Right lobe of liver (tissue), 6 donors: ENCODE measurements around the gene ZNF584. TPM values are rescaled to one million over a fixed set of nuclear protein-coding genes. Genes with fewer than 3 reads are reported as not detected.
"Not testable (repeated sequence)": the region's sequence is repeated elsewhere in the genome, so short reads cannot be mapped to it uniquely, and the experiment has no call there.

ENCODE experiments used
- ATAC-seq, 4 donors: fragments of 200-7000 bp; cut with Tn5 transposase; one replicate each; pipeline ENCODE4 v1.9.1; 2020; ENCODE audit warnings: mild to moderate bottlenecking in 4 of 4, moderate library complexity in 4 of 4
- DNase-seq, 3 donors: peaks; one replicate each; pipeline ENCODE4 v3.0.0-alpha.2; 2020
- H3K27ac ChIP-seq, 3 donors: fragments of 200-600 bp; one replicate each; pipeline ENCODE4 v1.8.0; 2022
- H3K27me3 ChIP-seq, 2 donors: fragments of 200-600 bp; one replicate each; pipeline ENCODE4 v1.8.0; 2022
- H3K36me3 ChIP-seq, 4 donors: fragments of 200-600 bp; sonication (generic) in 1 of 4; one replicate each; pipeline versions ENCODE4 v1.5.1 to v1.8.0; 2017 to 2022; ENCODE audit warnings: control low read depth in 1 of 4
- H3K4me1 ChIP-seq, 4 donors: fragments of 200-600 bp; sonication (generic) in 1 of 4; one replicate each; pipeline versions ENCODE4 v1.5.1 to v1.8.0; 2017 to 2022; ENCODE audit warnings: control low read depth in 1 of 4
- H3K4me3 ChIP-seq, 3 donors: fragments of 200-600 bp; one replicate each; pipeline ENCODE4 v1.8.0; 2022
- H3K9me3 ChIP-seq, 4 donors: fragments of 200-600 bp; sonication (generic) in 1 of 4; one replicate each; pipeline versions ENCODE4 v1.5.1 to v1.8.0; 2017 to 2022; ENCODE audit warnings: control low read depth in 1 of 4
- CTCF ChIP-seq, 4 donors: fragments of 200-600 bp in 3 of 4; fragments of 450-650 bp in 1 of 4; IDR thresholded peaks; one replicate each; pipeline versions ENCODE4 v1.5.1 to v1.8.0; 2016 to 2022; ENCODE audit warnings: antibody characterized with exemption in 4 of 4, mild to moderate bottlenecking in 2 of 4
- POLR2A ChIP-seq: fragments of 450-650 bp; IDR thresholded peaks from one replicate; pipeline ENCODE4 v1.6.1; 2017; ENCODE audit warnings: antibody characterized with exemption, mild to moderate bottlenecking
- WGBS: methylation state at CpG from one replicate; pipeline ENCODE4 v1.1.6; 2018; ENCODE audit warnings: low coverage, low lambda C conversion rate; ENCODE audit not compliant: insufficient coverage; ENCODE audit errors: missing lambda C conversion rate; 5-methylcytosine and 5-hydroxymethylcytosine counted together
- intact Hi-C, 2 donors: fragments of 100-400 bp; cut with DNase I; formaldehyde crosslinking; loops; one replicate each; pipeline versions ENCODE4 v1.11.2 to v1.14.1; 2022
- total RNA-seq, 6 experiments: library from RNA; depleted of rRNA in 2 of 6; stranded (reverse); fragments of >200 nt in 2 of 6; fragmentation: NEBNext Ultra II Directional in 3 of 6; extraction: Animal tissue kit (Norgen Biotek cat#: 25700) in 3 of 6; gene quantifications; one replicate each; pipeline versions ENCODE4 v1.1.0 to v1.2.4, GENCODE V29; 2016 to 2023
- donor health status: DM: no; HTN: yes; CAD: no.
- donor health status: DM: no; HTN: no; CAD: no.
- donor health status: DM: no; HTN: no; CAD: no.
- donor health status: DM: no; HTN: yes; CAD: no.
- donor health status: DM: no; HTN: yes; CAD: no.

Gene ZNF584
- total RNA-seq, 6 experiments from 2014 or later = 5.6 to 12.1 (median 6.6) TPM

GRCh38 chr19:58374200-58374599 is 34.2 kb upstream of the ZNF584 start:
- DNase-seq = no peak
- no peak for ATAC-seq
- WGBS = 67% methylated on average over 4 of the region's 4 CpGs
- Histone ChIP-seq H3K36me3 (no peaks in the 10 kb centered on the region), H3K4me1 (peaks cover 0 to 16% (median 4%) of the 10 kb centered on the region in 4 donors), H3K4me3 (no peak overlapping the region), H3K27ac (no peak overlapping the region), H3K27me3 (no peaks in the 10 kb centered on the region), H3K9me3 (no peaks in the 10 kb centered on the region)
- TF ChIP-seq CTCF (IDR thresholded peaks at IDR 0.05) (no peak), POLR2A (no peak)
- intact Hi-C loops = no loop called here

- H3K27ac ChIP-seq, ATAC-seq, H3K9me3 ChIP-seq, H3K27me3 ChIP-seq, H3K4me3 ChIP-seq, intact Hi-C loops, H3K36me3 ChIP-seq: not testable (repeated sequence)
- peaks cover 0 to 20% (median 10%) of the 10 kb centered on the region in 4 donors for H3K4me1 ChIP-seq
- WGBS = 65% methylated on average over 6 of the region's 7 CpGs
- DNase-seq = peak in 1 of 3 donors; percentile 9
These were observed 31.7 kb upstream of the ZNF584 start for GRCh38 chr19:58376724-58377123.

DNA sequence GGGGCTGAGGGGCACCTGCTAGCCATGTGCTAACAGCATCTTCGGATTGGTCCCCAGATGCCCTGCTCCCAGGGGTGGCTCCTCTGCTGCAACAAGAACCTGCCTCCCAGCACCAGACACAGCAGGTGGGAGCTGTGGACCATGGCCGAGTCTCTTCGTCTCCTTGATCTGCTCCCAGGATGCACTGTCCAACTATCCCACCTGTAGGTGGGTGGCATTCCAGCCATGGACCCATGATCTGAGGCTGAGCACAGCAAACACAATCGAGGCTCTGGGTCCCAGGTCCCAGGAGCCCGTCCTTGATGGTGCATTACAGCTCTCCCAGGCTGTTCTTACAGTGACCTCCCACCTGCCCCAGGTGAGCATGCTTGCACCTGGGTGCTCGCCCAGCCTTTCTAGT is 29.2 kb upstream of the ZNF584 start:
- ATAC-seq (no peak), DNase-seq (peak in 1 of 3 donors; percentile 11)
- TF ChIP-seq POLR2A (no peak), CTCF (IDR thresholded peaks at IDR 0.05) (no peak)
- H3K36me3 ChIP-seq = no peaks in the 10 kb centered on the region
- no peak overlapping the region for H3K27ac ChIP-seq
- no peaks in the 10 kb centered on the region for H3K9me3 ChIP-seq
- H3K27me3 ChIP-seq = no peaks in the 10 kb centered on the region
- WGBS = no CpG with 5 or more reads among the region's 6 CpGs
- no peak overlapping the region for H3K4me3 ChIP-seq
- intact Hi-C loops = no loop called here
- H3K4me1 ChIP-seq = peaks cover 0 to 16% (median 2%) of the 10 kb centered on the region in 4 donors

DNA sequence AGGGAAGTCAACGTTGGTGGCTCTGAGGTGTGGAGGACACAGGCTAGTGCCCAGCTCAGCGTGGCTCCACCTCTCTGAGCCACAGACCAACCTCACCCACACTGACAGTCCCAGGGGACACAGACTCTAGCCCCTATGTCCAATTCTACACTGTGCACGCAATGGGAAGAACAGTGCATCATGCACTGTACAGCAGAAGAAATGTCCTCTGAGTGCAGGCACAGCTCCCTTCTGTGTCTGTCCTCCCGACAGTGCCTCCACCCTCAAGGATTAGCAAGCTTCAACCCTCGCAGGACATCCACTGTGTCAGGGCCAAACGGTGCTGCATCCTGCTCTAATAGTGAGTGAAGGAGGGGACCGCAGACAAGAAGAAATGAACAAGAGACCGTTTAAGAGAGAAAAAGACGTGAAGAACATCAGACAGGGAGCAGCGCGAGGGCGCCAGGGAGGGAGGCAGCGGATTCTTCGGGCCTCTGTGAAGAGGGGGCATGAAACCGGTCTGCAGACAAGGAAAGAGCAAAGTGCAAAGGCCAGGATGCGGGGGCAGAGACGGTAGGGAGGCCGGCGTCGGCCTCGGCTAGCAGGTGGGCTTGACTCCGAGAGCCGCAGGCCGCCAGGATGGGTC is 28.3 kb upstream of the ZNF584 start:
- no peak for TF ChIP-seq CTCF (IDR thresholded peaks at IDR 0.05)
- no peak for TF ChIP-seq POLR2A
- 3% methylated on average over 13 of the region's 24 CpGs for WGBS
- ATAC-seq = no peak

GRCh38 chr19:58380662-58381459 is 27.6 kb upstream of the ZNF584 start, which contains the start of gene ZNF837:
ZNF837 (minus strand) TSS chr19:58381030; CDS start chr19:58369332, 11,698 bp downstream.
- WGBS = 0% methylated on average over 18 of the region's 83 CpGs
- Histone ChIP-seq H3K36me3 (no peaks in the 10 kb centered on the region), H3K4me3 (peak within 1 kb of the TSS; percentile 53 to 99 (median 77)), H3K4me1 (peaks cover 0 to 24% (median 5%) of the 10 kb centered on the region in 4 donors), H3K27ac (peak within 1 kb of the TSS; percentile 77 to 95 (median 78)), H3K27me3 (no peaks in the 10 kb centered on the region), H3K9me3 (no peaks in the 10 kb centered on the region)
- intact Hi-C loops = no loop called here
- ATAC-seq (peak; percentile 90 to 95 (median 92)), DNase-seq (peak; percentile 99 to 100 (median 100))
- no peak for TF ChIP-seq CTCF (IDR thresholded peaks at IDR 0.05)
- TF ChIP-seq POLR2A = peak; percentile 94

More for the DNA sequence above, 28.3 kb upstream of the ZNF584 start:
- peaks cover 0 to 17% (median 2%) of the 10 kb centered on the region in 4 donors for H3K4me1 ChIP-seq
- H3K4me3 ChIP-seq = peak overlapping the region; percentile 53 to 99 (median 77)
- H3K27me3 ChIP-seq = no peaks in the 10 kb centered on the region
- no peak for DNase-seq
- H3K9me3 ChIP-seq = no peaks in the 10 kb centered on the region
- peak overlapping the region; percentile 77 to 95 (median 78) for H3K27ac ChIP-seq
- no peaks in the 10 kb centered on the region for H3K36me3 ChIP-seq
- intact Hi-C loops = no loop called here
